ENCODE measurements around the gene GIMAP8. TPM values are rescaled to one million over a fixed set of nuclear protein-coding genes. Genes with fewer than 3 reads are reported as not detected.
"Not testable (repeated sequence)": the region's sequence is repeated elsewhere in the genome, so short reads cannot be mapped to it uniquely, and the experiment has no call there.

GIMAP8 gene
- total RNA-seq, 1 experiment from 2014 or later, result not detected

DNA sequence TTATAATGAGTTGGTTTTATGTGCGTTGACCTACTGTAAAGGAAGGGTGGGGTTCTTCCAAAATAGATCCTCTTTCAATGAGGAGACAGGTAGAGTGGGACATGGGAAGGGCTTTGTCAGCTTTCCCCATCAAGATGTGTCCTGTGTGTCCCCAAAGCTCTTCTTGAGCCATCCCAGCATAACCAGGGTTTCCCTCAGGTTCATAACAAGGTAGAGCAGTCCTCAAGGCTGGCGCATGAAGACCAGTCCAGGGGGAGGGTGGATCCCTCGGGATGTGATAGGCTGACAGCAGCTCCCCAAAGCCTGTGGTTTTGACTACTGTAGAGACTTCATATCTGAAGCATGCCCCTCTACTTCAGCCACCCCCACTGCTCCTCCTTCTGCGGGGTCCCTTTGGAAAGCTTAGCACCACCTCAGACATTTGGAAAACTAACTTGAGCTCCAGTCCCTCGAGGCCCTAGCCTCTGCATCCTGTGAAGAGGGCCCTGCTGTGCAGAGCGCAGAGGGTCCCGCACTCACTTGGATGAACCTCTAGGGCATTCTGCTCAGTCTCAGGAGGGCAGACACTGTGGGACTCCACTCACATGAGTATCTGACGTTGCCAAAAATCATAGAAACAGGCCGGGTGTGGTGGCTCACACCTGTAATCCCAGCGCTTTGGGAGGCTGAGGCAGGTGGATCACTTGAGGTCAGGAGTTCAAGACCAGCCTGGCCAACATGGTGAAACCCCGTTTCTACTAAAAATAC lies 1.1 kb upstream of the GIMAP8 start:
- H3K9me2 ChIP-seq (replicated peaks; ENCODE audit: insufficient read depth, low read length), result no peaks in the 10 kb centered on the region
- no peak overlapping the region for H3K27ac ChIP-seq (ENCODE audit: low read length)
- no peaks in the 10 kb centered on the region for H3K79me2 ChIP-seq (ENCODE audit: low read length)
- H3K27me3 ChIP-seq (ENCODE audit: low read length), result no peaks in the 10 kb centered on the region
- H3K36me3 ChIP-seq (ENCODE audit: insufficient read depth, low read length), result no peaks in the 10 kb centered on the region
- no peaks in the 10 kb centered on the region for H4K20me1 ChIP-seq (ENCODE audit: insufficient read depth, low read depth, low read length)
- H3K9me3 ChIP-seq (ENCODE audit: low read length), result no peaks in the 10 kb centered on the region
- no peak overlapping the region for H2AFZ ChIP-seq (ENCODE audit: low read length)
- peaks cover 21% of the 10 kb centered on the region for H3K4me1 ChIP-seq (ENCODE audit: low read length)
- no peak overlapping the region for H3K4me3 ChIP-seq (ENCODE audit: low read length)
- no peak for DNase-seq
- H3K4me2 ChIP-seq (ENCODE audit: low read depth, low read length, poor library complexity, severe bottlenecking), result no peak overlapping the region
- H3K9ac ChIP-seq (ENCODE audit: low read length), result no peak overlapping the region

DNA sequence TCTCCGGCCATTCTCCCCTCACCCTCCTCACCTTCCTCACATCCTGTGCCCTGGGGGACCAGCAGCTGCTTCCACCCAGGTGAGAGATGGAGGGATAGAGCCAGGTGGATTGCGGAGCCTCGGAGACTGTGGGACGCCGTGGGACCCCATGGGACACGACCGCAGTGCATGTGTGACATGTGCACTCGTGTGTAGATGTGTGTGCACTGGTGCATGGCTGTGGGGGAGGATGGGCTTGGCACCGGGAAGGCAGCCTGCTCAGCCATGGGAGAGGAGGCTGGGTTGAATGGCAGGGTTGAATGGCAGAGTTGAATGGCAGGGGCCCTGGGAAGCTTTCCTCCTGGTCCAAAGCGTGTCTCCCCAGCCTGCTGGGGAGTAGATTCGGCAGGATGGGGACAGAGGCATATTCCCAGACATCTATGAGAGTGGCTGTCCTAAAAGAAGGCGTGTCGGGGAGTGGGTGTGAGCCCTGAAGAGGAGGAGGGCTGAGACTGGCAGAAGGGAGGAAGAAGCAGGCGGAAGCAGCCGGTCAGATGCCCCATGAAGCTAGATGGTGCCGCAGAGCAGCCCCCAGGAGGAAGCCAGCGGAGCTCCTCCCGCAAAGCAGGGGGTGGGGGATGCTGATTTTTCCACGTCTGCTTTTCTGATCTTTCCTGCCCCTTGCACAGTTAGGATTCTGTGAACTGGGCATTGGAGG lies 815 bp downstream of the GIMAP8 start:
- Histone ChIP-seq H3K27ac (ENCODE audit: low read length) (no peak overlapping the region), H3K27me3 (ENCODE audit: low read length) (no peaks in the 10 kb centered on the region; the same call in 1 of the 2 replicates), H3K4me1 (ENCODE audit: low read length) (peaks cover 14% of the 10 kb centered on the region), H3K79me2 (ENCODE audit: low read length) (no peaks in the 10 kb centered on the region), H4K20me1 (ENCODE audit: insufficient read depth, low read depth, low read length) (no peaks in the 10 kb centered on the region), H3K9me3 (ENCODE audit: low read length) (no peaks in the 10 kb centered on the region), H3K9ac (ENCODE audit: low read length) (no peak overlapping the region), H3K36me3 (ENCODE audit: insufficient read depth, low read length) (no peaks in the 10 kb centered on the region), H3K9me2 (replicated peaks; ENCODE audit: insufficient read depth, low read length) (no peaks in the 10 kb centered on the region), H3K4me3 (ENCODE audit: low read length) (no peak overlapping the region), H3K4me2 (ENCODE audit: low read depth, low read length, poor library complexity, severe bottlenecking) (peak overlapping the region; percentile 31), H2AFZ (ENCODE audit: low read length) (no peak overlapping the region)
- peak; percentile 52 for DNase-seq

DNA sequence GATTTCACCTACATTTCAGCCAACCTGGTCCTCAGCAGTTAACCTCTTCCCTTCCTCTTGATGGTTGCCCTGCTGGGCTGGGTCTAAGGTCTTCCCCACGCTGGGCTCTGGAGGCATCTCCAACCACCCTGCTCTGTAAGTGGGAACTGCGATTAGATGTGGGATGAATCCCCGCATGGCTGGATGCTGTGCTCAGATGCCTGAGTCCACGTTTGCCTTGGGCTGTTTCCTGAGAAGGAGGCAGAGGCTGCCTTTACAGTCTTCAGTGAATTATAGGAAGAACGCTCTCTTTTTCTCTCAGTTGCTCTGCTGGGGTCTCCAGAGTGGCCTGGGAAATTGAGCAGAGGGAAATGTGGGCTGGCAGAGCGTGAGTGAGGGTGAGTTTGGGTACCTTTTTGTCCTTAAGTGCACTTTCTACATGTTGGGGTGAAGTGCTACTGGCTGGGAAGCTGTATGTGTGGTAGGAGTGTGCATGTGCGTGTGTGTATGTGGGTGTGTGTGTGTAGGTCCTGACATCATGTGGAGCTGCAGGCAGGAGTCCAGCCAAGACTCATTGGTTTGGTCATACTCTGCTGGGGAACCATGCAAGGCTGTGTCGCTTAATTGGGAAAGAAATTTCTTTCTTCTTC lies 1.5 kb downstream of the GIMAP8 start:
- Histone ChIP-seq H3K36me3 (ENCODE audit: insufficient read depth, low read length) (no peaks in the 10 kb centered on the region), H4K20me1 (ENCODE audit: insufficient read depth, low read depth, low read length) (no peaks in the 10 kb centered on the region), H3K79me2 (ENCODE audit: low read length) (no peaks in the 10 kb centered on the region), H3K4me3 (ENCODE audit: low read length) (no peak overlapping the region), H3K4me2 (ENCODE audit: low read depth, low read length, poor library complexity, severe bottlenecking) (no peak overlapping the region), H3K27me3 (ENCODE audit: low read length) (no peaks in the 10 kb centered on the region; the same call in 1 of the 2 replicates), H3K27ac (ENCODE audit: low read length) (no peak overlapping the region), H3K9ac (ENCODE audit: low read length) (no peak overlapping the region), H3K9me2 (replicated peaks; ENCODE audit: insufficient read depth, low read length) (no peaks in the 10 kb centered on the region), H3K9me3 (ENCODE audit: low read length) (no peaks in the 10 kb centered on the region), H3K4me1 (ENCODE audit: low read length) (peaks cover 14% of the 10 kb centered on the region), H2AFZ (ENCODE audit: low read length) (no peak overlapping the region)
- no peak for DNase-seq

DNA sequence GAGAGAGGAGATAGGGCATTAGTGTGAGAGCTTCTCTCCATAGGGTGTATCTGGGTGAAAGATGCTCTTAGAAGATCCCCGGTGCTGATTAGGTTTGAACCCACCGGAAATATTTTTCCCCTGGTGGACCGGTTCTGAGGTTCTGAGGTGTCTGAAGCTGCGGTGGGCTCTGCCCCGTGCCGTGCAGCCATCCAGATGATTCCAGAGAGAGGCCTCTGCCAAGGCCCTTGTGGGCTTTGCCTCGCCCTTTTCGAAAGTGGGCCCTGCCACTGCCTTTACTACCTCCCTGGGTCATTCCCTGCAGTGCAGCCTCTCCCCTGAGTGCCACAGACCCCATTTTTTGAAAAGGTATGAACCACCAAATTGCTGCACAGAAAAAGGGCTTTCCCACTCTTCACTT lies 2.8 kb downstream of the GIMAP8 start:
- H3K27ac ChIP-seq (ENCODE audit: low read length), result no peak overlapping the region
- H4K20me1 ChIP-seq (ENCODE audit: insufficient read depth, low read depth, low read length), result no peaks in the 10 kb centered on the region
- H3K4me2 ChIP-seq (ENCODE audit: low read depth, low read length, poor library complexity, severe bottlenecking), result no peak overlapping the region
- no peak overlapping the region for H3K4me3 ChIP-seq (ENCODE audit: low read length)
- H3K79me2 ChIP-seq (ENCODE audit: low read length), result no peaks in the 10 kb centered on the region
- DNase-seq, result no peak
- H3K9me3 ChIP-seq (ENCODE audit: low read length), result no peaks in the 10 kb centered on the region
- no peaks in the 10 kb centered on the region for H3K9me2 ChIP-seq (replicated peaks; ENCODE audit: insufficient read depth, low read length)
- H2AFZ ChIP-seq (ENCODE audit: low read length), result no peak overlapping the region
- H3K9ac ChIP-seq (ENCODE audit: low read length), result no peak overlapping the region
- H3K27me3 ChIP-seq (ENCODE audit: low read length), result no peaks in the 10 kb centered on the region; the same call in 1 of the 2 replicates
- H3K36me3 ChIP-seq (ENCODE audit: insufficient read depth, low read length), result no peaks in the 10 kb centered on the region
- H3K4me1 ChIP-seq (ENCODE audit: low read length), result peaks cover 14% of the 10 kb centered on the region

DNA sequence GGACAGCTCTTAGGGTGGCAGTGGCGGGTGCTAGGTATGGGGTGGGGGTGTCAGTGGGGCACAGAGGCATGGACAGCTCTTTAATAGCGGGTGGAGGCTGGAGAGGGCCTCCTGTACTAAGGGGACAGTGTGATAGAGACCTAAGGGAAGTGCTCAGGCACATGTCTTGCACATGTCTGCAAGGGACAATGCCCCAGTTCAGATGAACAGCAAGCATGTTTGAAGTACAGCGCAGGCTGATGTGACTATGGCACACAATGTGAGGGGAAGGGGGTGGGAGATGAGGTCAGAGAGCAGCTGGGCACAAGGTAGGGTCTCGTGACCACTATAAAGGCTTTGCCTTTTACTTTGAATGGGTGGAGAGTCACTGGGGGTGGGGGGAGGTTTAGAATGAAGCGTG lies 3.5 kb downstream of the GIMAP8 start:
- Histone ChIP-seq H3K9me2 (replicated peaks; ENCODE audit: insufficient read depth, low read length) (no peaks in the 10 kb centered on the region), H3K36me3 (ENCODE audit: insufficient read depth, low read length) (no peaks in the 10 kb centered on the region), H3K4me3 (ENCODE audit: low read length) (no peak overlapping the region), H3K9me3 (ENCODE audit: low read length) (no peaks in the 10 kb centered on the region), H3K4me2 (ENCODE audit: low read depth, low read length, poor library complexity, severe bottlenecking) (no peak overlapping the region), H3K4me1 (ENCODE audit: low read length) (peaks cover 14% of the 10 kb centered on the region), H3K79me2 (ENCODE audit: low read length) (no peaks in the 10 kb centered on the region), H3K9ac (ENCODE audit: low read length) (no peak overlapping the region), H3K27ac (ENCODE audit: low read length) (no peak overlapping the region), H2AFZ (ENCODE audit: low read length) (no peak overlapping the region), H3K27me3 (ENCODE audit: low read length) (no peaks in the 10 kb centered on the region; the same call in 1 of the 2 replicates), H4K20me1 (ENCODE audit: insufficient read depth, low read depth, low read length) (no peaks in the 10 kb centered on the region)
- no peak for DNase-seq

DNA sequence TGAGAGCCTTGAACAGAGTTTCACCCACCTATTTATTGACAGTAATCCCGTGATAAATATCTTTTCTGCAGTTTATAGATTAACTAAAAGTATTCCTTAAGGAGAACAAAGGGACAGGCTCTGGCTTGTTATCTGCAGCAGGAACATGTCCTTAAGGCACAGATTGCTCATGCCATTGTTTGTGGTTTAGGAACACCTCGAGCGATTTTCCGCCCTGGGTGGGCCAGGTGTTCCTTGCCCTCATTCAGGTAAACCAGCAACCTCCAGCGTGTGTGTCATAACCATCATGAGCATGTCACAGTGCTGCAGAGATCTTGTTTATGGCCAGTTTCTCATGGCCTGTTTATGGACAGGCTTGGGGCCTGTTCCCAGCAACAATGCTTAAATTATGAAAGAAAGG lies 6.6 kb downstream of the GIMAP8 start:
- H3K4me1 ChIP-seq (ENCODE audit: low read length); H2AFZ ChIP-seq (ENCODE audit: low read length); H3K4me3 ChIP-seq (ENCODE audit: low read length); H3K9me2 ChIP-seq (replicated peaks; ENCODE audit: insufficient read depth, low read length); DNase-seq; H3K4me2 ChIP-seq (ENCODE audit: low read depth, low read length, poor library complexity, severe bottlenecking); H3K9me3 ChIP-seq (ENCODE audit: low read length); H3K27ac ChIP-seq (ENCODE audit: low read length); H3K36me3 ChIP-seq (ENCODE audit: insufficient read depth, low read length); H3K27me3 ChIP-seq (ENCODE audit: low read length); H4K20me1 ChIP-seq (ENCODE audit: insufficient read depth, low read depth, low read length); H3K79me2 ChIP-seq (ENCODE audit: low read length); H3K9ac ChIP-seq (ENCODE audit: low read length): not testable (repeated sequence)

DNA sequence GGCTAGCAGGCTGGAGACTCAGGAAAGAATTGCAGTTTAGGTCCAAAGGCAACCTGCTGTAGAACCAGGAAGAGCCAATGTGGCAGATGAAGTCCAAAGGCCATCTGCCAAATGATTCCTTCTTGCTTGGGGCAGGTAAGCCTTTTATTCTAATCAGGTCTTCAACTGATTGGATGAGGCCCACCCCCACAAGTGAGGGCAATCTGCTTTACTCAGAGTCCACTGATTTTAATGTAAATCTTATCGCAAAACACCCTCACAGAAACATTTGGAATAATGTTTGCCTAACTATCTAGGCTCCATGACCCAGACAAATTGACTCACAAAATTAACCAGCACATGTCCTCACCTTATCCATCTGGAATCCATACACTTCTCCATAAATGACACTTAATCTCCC lies 7.8 kb downstream of the GIMAP8 start:
- Histone ChIP-seq H3K27me3 (ENCODE audit: low read length) (no peaks in the 10 kb centered on the region; the same call in 1 of the 2 replicates), H3K4me2 (ENCODE audit: low read depth, low read length, poor library complexity, severe bottlenecking) (no peak overlapping the region), H3K9me3 (ENCODE audit: low read length) (no peaks in the 10 kb centered on the region), H3K4me3 (ENCODE audit: low read length) (no peak overlapping the region), H3K4me1 (ENCODE audit: low read length) (no peaks in the 10 kb centered on the region), H3K79me2 (ENCODE audit: low read length) (no peaks in the 10 kb centered on the region), H4K20me1 (ENCODE audit: insufficient read depth, low read depth, low read length) (no peaks in the 10 kb centered on the region), H2AFZ (ENCODE audit: low read length) (no peak overlapping the region), H3K9ac (ENCODE audit: low read length) (no peak overlapping the region), H3K27ac (ENCODE audit: low read length) (no peak overlapping the region), H3K9me2 (replicated peaks; ENCODE audit: insufficient read depth, low read length) (no peaks in the 10 kb centered on the region), H3K36me3 (ENCODE audit: insufficient read depth, low read length) (no peaks in the 10 kb centered on the region)
- no peak for DNase-seq

DNA sequence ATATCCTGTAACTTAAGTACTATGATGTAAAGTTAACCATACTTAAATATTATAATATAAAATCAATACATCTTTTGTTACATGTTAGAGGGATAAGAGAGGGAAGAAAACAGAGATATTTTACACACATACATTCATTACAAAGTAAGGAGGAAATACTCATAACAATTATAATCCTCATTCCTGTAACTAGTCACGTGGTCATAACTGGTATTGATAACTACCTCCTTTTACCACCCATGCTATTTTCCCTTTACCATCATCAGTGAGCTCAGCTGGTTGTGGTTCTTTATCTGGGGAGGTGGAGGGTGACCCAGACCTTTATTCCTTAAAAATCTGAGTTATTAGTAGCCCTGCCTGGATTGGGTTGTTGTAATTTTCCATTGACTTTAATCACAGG lies 8.3 kb downstream of the GIMAP8 start:
- Histone ChIP-seq H4K20me1 (ENCODE audit: insufficient read depth, low read depth, low read length) (no peaks in the 10 kb centered on the region), H3K4me3 (ENCODE audit: low read length) (no peak overlapping the region), H3K79me2 (ENCODE audit: low read length) (no peaks in the 10 kb centered on the region), H3K36me3 (ENCODE audit: insufficient read depth, low read length) (no peaks in the 10 kb centered on the region), H3K27ac (ENCODE audit: low read length) (no peak overlapping the region), H3K4me1 (ENCODE audit: low read length) (no peaks in the 10 kb centered on the region), H3K9me2 (replicated peaks; ENCODE audit: insufficient read depth, low read length) (no peaks in the 10 kb centered on the region), H3K9me3 (ENCODE audit: low read length) (no peaks in the 10 kb centered on the region), H3K4me2 (ENCODE audit: low read depth, low read length, poor library complexity, severe bottlenecking) (no peak overlapping the region), H3K27me3 (ENCODE audit: low read length) (no peaks in the 10 kb centered on the region; the same call in 1 of the 2 replicates), H2AFZ (ENCODE audit: low read length) (no peak overlapping the region), H3K9ac (ENCODE audit: low read length) (no peak overlapping the region)
- no peak for DNase-seq

Measured in Karpas-422 (cell line).